Measurements from ENCODE around the gene ATP6V1B1.

Gene ATP6V1B1

GRCh38 chr2:70927138-70927537 is 8.6 kb upstream of the ATP6V1B1 start:
- DNase-seq (ENCODE audit: low read depth), result no peak

GRCh38 chr2:70927641-70928040 is 8.1 kb upstream of the ATP6V1B1 start:
- no peak for DNase-seq (ENCODE audit: low read depth)

- no peak for DNase-seq (ENCODE audit: low read depth)
These were observed 7.3 kb upstream of the ATP6V1B1 start for GRCh38 chr2:70928366-70928765.

- DNase-seq (ENCODE audit: low read depth), result no peak
These were observed 5.0 kb upstream of the ATP6V1B1 start for GRCh38 chr2:70930371-70931329.

- DNase-seq (ENCODE audit: low read depth), result no peak
These were observed 4.2 kb upstream of the ATP6V1B1 start for GRCh38 chr2:70931376-70932000.

GRCh38 chr2:70932631-70933230 is 3.0 kb upstream of the ATP6V1B1 start:
- DNase-seq (ENCODE audit: low read depth), result no peak

- no peak for DNase-seq (ENCODE audit: low read depth)
These were observed 719 bp upstream of the ATP6V1B1 start for GRCh38 chr2:70934981-70935380.

- no peak for DNase-seq (ENCODE audit: low read depth)
These were observed 672 bp downstream of the ATP6V1B1 start for GRCh38 chr2:70936165-70936978.

GRCh38 chr2:70936979-70937811 is 1.5 kb downstream of the ATP6V1B1 start:
- no peak for DNase-seq (ENCODE audit: low read depth)

- no peak for DNase-seq (ENCODE audit: low read depth)
These were observed 2.3 kb downstream of the ATP6V1B1 start for GRCh38 chr2:70937866-70938585.

GRCh38 chr2:70938586-70938950 is 2.9 kb downstream of the ATP6V1B1 start:
- DNase-seq (ENCODE audit: low read depth), result no peak

- no peak for DNase-seq (ENCODE audit: low read depth)
These were observed 3.5 kb downstream of the ATP6V1B1 start for GRCh38 chr2:70939001-70939838.

- DNase-seq (ENCODE audit: low read depth), result no peak
These were observed 4.3 kb downstream of the ATP6V1B1 start for GRCh38 chr2:70939839-70940580.

GRCh38 chr2:70941186-70941585 is 5.5 kb downstream of the ATP6V1B1 start:
- DNase-seq (ENCODE audit: low read depth), result no peak

- DNase-seq (ENCODE audit: low read depth), result no peak
These were observed 6.0 kb downstream of the ATP6V1B1 start for GRCh38 chr2:70941701-70942100.

GRCh38 chr2:70942396-70943204 is 6.9 kb downstream of the ATP6V1B1 start:
- DNase-seq (ENCODE audit: low read depth), result no peak

- DNase-seq (ENCODE audit: low read depth), result no peak
These were observed 7.6 kb downstream of the ATP6V1B1 start for GRCh38 chr2:70943205-70943871.
